H1 (cell line): ENCODE data around the gene LFNG. TPM values are rescaled to one million over a fixed set of nuclear protein-coding genes. Genes with fewer than 3 reads are reported as not detected.

Source experiments
- HDAC6 ChIP-seq: IDR thresholded peaks from one replicate; pipeline ENCODE4 v1.7.1; 2012; ENCODE audit warnings: low read depth, mild to moderate bottlenecking, inconsistent platforms, low read length, moderate library complexity
- JUN ChIP-seq: IDR thresholded peaks from 2 replicates; pipeline ENCODE4 v1.6.1; 2011; ENCODE audit warnings: low read depth, mild to moderate bottlenecking, improper control_type of control experiment, low read length
- KDM5A ChIP-seq: fragments of 200-600 bp; IDR thresholded peaks from 2 replicates; pipeline ENCODE4 v1.7.1; 2012; ENCODE audit warnings: mild to moderate bottlenecking, low read length, inconsistent platforms, mixed read lengths
- RAD21 ChIP-seq, 2 experiments: IDR thresholded peaks in 1 of 2; conservative IDR thresholded peaks in 1 of 2; 2 replicates each; pipeline ENCODE4 v1.6.1; 2011; ENCODE audit warnings: low read depth in 2 of 2, low read length in 2 of 2, improper control_type of control experiment in 1 of 2, inconsistent platforms in 1 of 2, mild to moderate bottlenecking in 1 of 2, moderate library complexity in 1 of 2
- RBBP5 ChIP-seq: IDR thresholded peaks from 2 replicates; pipeline ENCODE4 v1.7.1; 2012; ENCODE audit warnings: low read depth, mild to moderate bottlenecking, inconsistent platforms, low read length, moderate library complexity, borderline replicate concordance
- USF2 ChIP-seq: IDR thresholded peaks from 2 replicates; pipeline ENCODE4 v1.6.1; 2011; ENCODE audit warnings: low read length, improper control_type of control experiment
- polyA plus RNA-seq, 7 experiments: library from polyadenylated mRNA; depleted of rRNA in 3 of 7; stranded (reverse) in 5 of 7; unstranded in 2 of 7; fragments of >200 nt in 5 of 7; fragments of 200-250 nt in 2 of 7; gene quantifications; 1 replicate in 5 of 7; 2 replicates in 1 of 7; 4 replicates in 1 of 7; pipeline versions ENCODE4 v1.2.1 to v1.2.3, GENCODE V29; 2011 to 2013; ENCODE audit warnings: missing spikeins in 2 of 7, mixed read lengths in 2 of 7
- total RNA-seq: library from RNA; stranded (reverse); fragmentation: NEBNext Ultra II Directional; extraction: Animal tissue kit (Norgen Biotek cat#: 25700); gene quantifications from 2 replicates; pipeline ENCODE4 v1.2.1, GENCODE V29; 2021

The LFNG gene
- total and polyA plus RNA-seq, 2 of the 8 experiments (the other 6 are each of a cell fraction or from before 2014, with no cell fraction given), result 31.6 to 35.6 TPM

- no peak for TF ChIP-seq USF2
- no peak for TF ChIP-seq RAD21 (IDR thresholded peaks at IDR 0.05 in 1 of 2, conservative IDR thresholded peaks at IDR 0.05 in 1 of 2; ENCODE audit: low read depth in 2 of 2, low read length in 2 of 2)
- no peak for TF ChIP-seq RBBP5
- TF ChIP-seq JUN, result no peak
- TF ChIP-seq KDM5A, result no peak
- TF ChIP-seq HDAC6, result no peak
Observed at GRCh38 chr7:2499719-2500430, 19.7 kb upstream of the LFNG start (continued).
